H9 (cell line): ENCODE measurements around the gene PRICKLE3. TPM values are rescaled to one million over a fixed set of nuclear protein-coding genes. Genes with fewer than 3 reads are reported as not detected.

Experiments used
- DNase-seq: peaks from one replicate; pipeline ENCODE4 v3.0.0-alpha.2; 2017
- H2AFZ ChIP-seq: one replicate; pipeline ENCODE4 v1.6.1; 2013; ENCODE audit warnings: mild to moderate bottlenecking, low read length, control low read depth, moderate library complexity
- H2AK5ac ChIP-seq: 2 replicates; pipeline ENCODE4 v1.6.1; 2013; ENCODE audit warnings: low read length, control low read depth, mixed read lengths; ENCODE audit not compliant: insufficient read length
- H2BK120ac ChIP-seq: one replicate; pipeline ENCODE4 v1.6.1; 2013; ENCODE audit warnings: low read depth, mild to moderate bottlenecking, low read length, control low read depth, inconsistent platforms; ENCODE audit not compliant: poor library complexity, severe bottlenecking
- H2BK12ac ChIP-seq: 2 replicates; pipeline ENCODE4 v1.6.1; 2013; ENCODE audit warnings: low read length, control low read depth, mixed read lengths, low read depth; ENCODE audit not compliant: insufficient read length
- H2BK15ac ChIP-seq: 2 replicates; pipeline ENCODE4 v1.6.1; 2013; ENCODE audit warnings: low read depth, low read length, control low read depth
- H2BK20ac ChIP-seq: one replicate; pipeline ENCODE4 v1.6.1; 2013; ENCODE audit warnings: low read depth, mild to moderate bottlenecking, low read length, control low read depth, inconsistent platforms; ENCODE audit not compliant: poor library complexity, severe bottlenecking
- H2BK5ac ChIP-seq: 2 replicates; pipeline ENCODE4 v1.6.1; 2013; ENCODE audit warnings: low read length, control low read depth, mixed read lengths; ENCODE audit not compliant: insufficient read length
- H3K14ac ChIP-seq: 2 replicates; pipeline ENCODE4 v1.6.1; 2013; ENCODE audit warnings: low read length, control low read depth; ENCODE audit not compliant: insufficient read depth
- H3K18ac ChIP-seq: 2 replicates; pipeline ENCODE4 v1.6.1; 2013; ENCODE audit warnings: low read depth, mild to moderate bottlenecking, mixed read lengths, low read length, control low read depth; ENCODE audit not compliant: insufficient read length
- H3K23ac ChIP-seq: 2 replicates; pipeline ENCODE4 v1.6.1; 2013; ENCODE audit warnings: low read length, control low read depth, mixed read lengths, low read depth; ENCODE audit not compliant: insufficient read length
- H3K23me2 ChIP-seq: 2 replicates; pipeline ENCODE4 v1.6.1; 2013; ENCODE audit warnings: low read depth, mild to moderate bottlenecking, mixed read lengths, low read length, control low read depth; ENCODE audit not compliant: insufficient read length, poor library complexity, severe bottlenecking
- H3K27ac ChIP-seq: 2 replicates; pipeline ENCODE4 v1.5.1; 2013; ENCODE audit warnings: low read length, control low read depth, mixed read lengths, low read depth; ENCODE audit not compliant: insufficient read length
- H3K27me3 ChIP-seq: 2 replicates; pipeline ENCODE4 v1.6.1; 2013; ENCODE audit warnings: low read length, control low read depth, inconsistent platforms; ENCODE audit not compliant: insufficient read depth
- H3K4ac ChIP-seq: 2 replicates; pipeline ENCODE4 v1.6.1; 2013; ENCODE audit warnings: low read depth, mild to moderate bottlenecking, control low read depth, inconsistent platforms, low read length, moderate library complexity
- H3K4me1 ChIP-seq: 2 replicates; pipeline ENCODE4 v1.6.1; 2013; ENCODE audit warnings: low read length, control low read depth, inconsistent platforms; ENCODE audit not compliant: insufficient read depth
- H3K4me2 ChIP-seq: 2 replicates; pipeline ENCODE4 v1.6.1; 2013; ENCODE audit warnings: low read length, control low read depth, mixed read lengths; ENCODE audit not compliant: insufficient read length, insufficient read depth
- H3K56ac ChIP-seq: 2 replicates; pipeline ENCODE4 v1.6.1; 2013; ENCODE audit warnings: low read depth, mild to moderate bottlenecking, mixed read lengths, low read length, control low read depth; ENCODE audit not compliant: insufficient read length
- H3K79me1 ChIP-seq: 2 replicates; pipeline ENCODE4 v1.6.1; 2013; ENCODE audit warnings: low read depth, mild to moderate bottlenecking, moderate library complexity, low read length, control low read depth, inconsistent platforms; ENCODE audit not compliant: insufficient read depth, poor library complexity, severe bottlenecking
- H3K79me2 ChIP-seq: 2 replicates; pipeline ENCODE4 v1.6.1; 2013; ENCODE audit warnings: low read length, control low read depth, inconsistent platforms; ENCODE audit not compliant: insufficient read depth
- H3K9ac ChIP-seq: 2 replicates; pipeline ENCODE4 v1.6.1; 2013; ENCODE audit warnings: low read length, control low read depth, mixed read lengths; ENCODE audit not compliant: insufficient read length; ENCODE audit errors: extremely low read depth
- H3K9me3 ChIP-seq: one replicate; pipeline ENCODE4 v1.6.1; 2013; ENCODE audit warnings: low read depth, low read length, inconsistent platforms; ENCODE audit not compliant: control insufficient read depth
- H3T11ph ChIP-seq: one replicate; pipeline ENCODE4 v1.6.1; 2013; ENCODE audit warnings: mild to moderate bottlenecking, low read length, control low read depth, inconsistent platforms
- H4K20me1 ChIP-seq: one replicate; pipeline ENCODE4 v1.6.1; 2013; ENCODE audit not compliant: control insufficient read depth, insufficient read length, insufficient read depth
- H4K5ac ChIP-seq: 2 replicates; pipeline ENCODE4 v1.6.1; 2013; ENCODE audit warnings: low read depth, mild to moderate bottlenecking, mixed read lengths, low read length, control low read depth; ENCODE audit not compliant: insufficient read length
- H4K8ac ChIP-seq: replicated peaks from 2 replicates; pipeline ENCODE4 v1.6.1; 2013; ENCODE audit warnings: low read length, control low read depth, mixed read lengths, low read depth; ENCODE audit not compliant: insufficient read length
- H4K91ac ChIP-seq: 2 replicates; pipeline ENCODE4 v1.6.1; 2013; ENCODE audit warnings: low read depth, mild to moderate bottlenecking, moderate library complexity, mixed read lengths, low read length, control low read depth; ENCODE audit not compliant: insufficient read length
- H3K27ac Mint-ChIP-seq, 3 experiments: 2 replicates in 2 of 3; 3 replicates in 1 of 3; pipeline ENCODE4 v1.8.0; 2020 to 2021; ENCODE audit warnings: mixed read lengths in 3 of 3, mild to moderate bottlenecking in 1 of 3, moderate library complexity in 1 of 3
- H3K27me3 Mint-ChIP-seq: 2 replicates; pipeline ENCODE4 v1.8.0; 2021; ENCODE audit warnings: low read depth, mild to moderate bottlenecking, moderate library complexity, mixed read lengths
- H3K36me3 Mint-ChIP-seq, 3 experiments: 2 replicates in 2 of 3; 3 replicates in 1 of 3; pipeline ENCODE4 v1.8.0; 2020 to 2021; ENCODE audit warnings: low read depth in 3 of 3, mixed read lengths in 3 of 3; ENCODE audit not compliant: insufficient read depth in 1 of 3
- H3K4me1 Mint-ChIP-seq, 2 experiments: 2 replicates each; pipeline ENCODE4 v1.8.0; 2020; ENCODE audit warnings: mixed read lengths in 2 of 2
- H3K4me3 Mint-ChIP-seq, 2 experiments: 2 replicates in 1 of 2; 3 replicates in 1 of 2; pipeline ENCODE4 v1.8.0; 2020 to 2021; ENCODE audit warnings: mild to moderate bottlenecking in 2 of 2, mixed read lengths in 2 of 2, moderate library complexity in 1 of 2
- H3K9me3 Mint-ChIP-seq, 2 experiments: 2 replicates in 1 of 2; 3 replicates in 1 of 2; pipeline ENCODE4 v1.8.0; 2020; ENCODE audit warnings: mild to moderate bottlenecking in 2 of 2, mixed read lengths in 2 of 2, moderate library complexity in 1 of 2
- CTCF ChIP-seq: fragments of 200-600 bp; sonication (generic); conservative IDR thresholded peaks from 3 replicates; pipeline ENCODE4 v1.8.0; 2021; ENCODE audit warnings: antibody characterized with exemption, mild to moderate bottlenecking
- WGBS: extraction: QIAGEN DNeasy Blood & Tissue Kit; methylation state at CpG from one replicate; pipeline ENCODE4 v1.1.7; 2013; ENCODE audit warnings: missing lambda C conversion rate, low lambda C conversion rate, mixed read lengths; ENCODE audit not compliant: insufficient read length; ENCODE audit errors: extremely low coverage; 5-methylcytosine and 5-hydroxymethylcytosine counted together
- total RNA-seq: library from RNA; stranded (reverse); gene quantifications from 2 replicates; pipeline ENCODE4 v1.2.1, GENCODE V29; 2021

The PRICKLE3 gene
- total RNA-seq, 1 experiment from 2014 or later, result 9.7 TPM

GRCh38 chrX:49139713-49140112, 46.5 kb downstream of the PRICKLE3 start:
- Histone ChIP-seq H4K20me1 (no peaks in the 10 kb centered on the region), H3K27me3 (no peaks in the 10 kb centered on the region), H4K5ac (no peak overlapping the region), H4K8ac (no peak overlapping the region), H3T11ph (no peak overlapping the region), H3K23me2 (no peaks in the 10 kb centered on the region), H2BK15ac (no peak overlapping the region), H3K4ac (no peak overlapping the region), H3K4me1 (no peaks in the 10 kb centered on the region), H2AK5ac (no peak overlapping the region), H3K23ac (no peak overlapping the region), H3K79me2 (no peaks in the 10 kb centered on the region), H2AFZ (no peak overlapping the region), H3K56ac (no peak overlapping the region), H3K14ac (no peak overlapping the region), H2BK120ac (no peak overlapping the region), H4K91ac (no peak overlapping the region), H3K27ac (no peak overlapping the region), H3K4me2 (no peak overlapping the region), H2BK20ac (no peak overlapping the region), H3K79me1 (no peaks in the 10 kb centered on the region), H2BK5ac (no peak overlapping the region), H3K18ac (no peak overlapping the region), H2BK12ac (no peak overlapping the region), H3K9ac (no peak overlapping the region), H3K9me3 (peaks cover 10% of the 10 kb centered on the region)
- Mint-ChIP-seq H3K27me3 (peaks cover 4% of the 10 kb centered on the region), H3K9me3 (peaks cover 65 to 69% of the 10 kb centered on the region in 2 experiments), H3K4me3 (no peak overlapping the region), H3K36me3 (peaks cover 0 to 15% (median 6%) of the 10 kb centered on the region in 3 experiments), H3K4me1 (no peaks in the 10 kb centered on the region), H3K27ac (no peak overlapping the region)
- WGBS, result no CpG with 5 or more reads among the region's 4 CpGs
- no peak for TF ChIP-seq CTCF
- no peak for DNase-seq
